GM23338 (cell line): ENCODE data around the gene SLCO4A1. TPM values are rescaled to one million over a fixed set of nuclear protein-coding genes. Genes with fewer than 3 reads are reported as not detected.

ENCODE experiments used
- ATAC-seq: fragments of 200-7000 bp; cut with Tn5 transposase; 3 replicates; pipeline ENCODE4 v1.9.1; 2020
- DNase-seq: peaks from one replicate; pipeline ENCODE4 v3.0.0-alpha.2; 2015; ENCODE audit warnings: low spot score
- H2AFZ ChIP-seq: fragments of 200-600 bp; sonication (generic); 2 replicates; pipeline ENCODE4 v1.8.0; 2016; ENCODE audit warnings: antibody characterized with exemption, mild to moderate bottlenecking, moderate library complexity
- H3F3A ChIP-seq: fragments of 200-600 bp; sonication (generic); replicated peaks from 2 replicates; pipeline ENCODE4 v1.8.0; 2017; ENCODE audit warnings: antibody characterized with exemption, mixed run types, low read depth
- H3K27ac ChIP-seq: fragments of 200-600 bp; sonication (generic); 2 replicates; pipeline ENCODE4 v1.6.1; 2016; ENCODE audit warnings: low read depth
- H3K27me3 ChIP-seq: fragments of 200-600 bp; sonication (generic); 2 replicates; pipeline ENCODE4 v1.8.0; 2016; ENCODE audit warnings: mild to moderate bottlenecking, mixed run types, moderate library complexity; ENCODE audit not compliant: insufficient read depth
- H3K36me3 ChIP-seq: fragments of 200-600 bp; sonication (generic); 2 replicates; pipeline ENCODE4 v1.8.0; 2016; ENCODE audit warnings: mild to moderate bottlenecking; ENCODE audit not compliant: insufficient read depth
- H3K4me1 ChIP-seq: fragments of 200-600 bp; sonication (generic); 2 replicates; pipeline ENCODE4 v1.8.0; 2016; ENCODE audit warnings: mild to moderate bottlenecking, moderate library complexity; ENCODE audit not compliant: insufficient read depth
- H3K4me2 ChIP-seq: fragments of 200-600 bp; sonication (generic); 2 replicates; pipeline ENCODE4 v1.7.1; 2017; ENCODE audit warnings: mixed run types
- H3K4me3 ChIP-seq: fragments of 200-600 bp; sonication (generic); 2 replicates; pipeline ENCODE4 v1.6.1; 2016; ENCODE audit warnings: mixed run types
- H3K79me2 ChIP-seq: fragments of 200-600 bp; sonication (generic); replicated peaks from 2 replicates; pipeline ENCODE4 v1.8.0; 2017; ENCODE audit warnings: mild to moderate bottlenecking; ENCODE audit not compliant: insufficient read depth
- H3K9me2 ChIP-seq: fragments of 200-600 bp; sonication (generic); 2 replicates; pipeline ENCODE4 v1.8.0; 2017; ENCODE audit not compliant: insufficient read depth
- H4K20me1 ChIP-seq: fragments of 200-600 bp; sonication (generic); replicated peaks from 2 replicates; pipeline ENCODE4 v1.8.0; 2017; ENCODE audit warnings: mild to moderate bottlenecking; ENCODE audit not compliant: insufficient read depth
- H3K27ac Mint-ChIP-seq: 2 replicates; pipeline ENCODE4 v1.8.0; 2020; ENCODE audit warnings: inconsistent platforms, mild to moderate bottlenecking, moderate library complexity, mixed read lengths
- H3K27me3 Mint-ChIP-seq: 3 replicates; pipeline ENCODE4 v1.8.0; 2022; ENCODE audit warnings: low read depth, mild to moderate bottlenecking, moderate library complexity, mixed read lengths, inconsistent platforms; ENCODE audit not compliant: insufficient read depth, poor library complexity
- H3K36me3 Mint-ChIP-seq: 3 replicates; pipeline ENCODE4 v1.8.0; 2021; ENCODE audit warnings: low read depth, mild to moderate bottlenecking, inconsistent platforms, moderate library complexity, mixed read lengths
- H3K4me1 Mint-ChIP-seq: 3 replicates; pipeline ENCODE4 v1.8.0; 2020; ENCODE audit warnings: mild to moderate bottlenecking, inconsistent platforms, mixed read lengths
- H3K4me3 Mint-ChIP-seq: 3 replicates; pipeline ENCODE4 v1.8.0; 2021; ENCODE audit warnings: moderate library complexity, mild to moderate bottlenecking, inconsistent platforms, mixed read lengths
- H3K9me3 Mint-ChIP-seq: 3 replicates; pipeline ENCODE4 v1.8.0; 2020; ENCODE audit warnings: moderate library complexity, mild to moderate bottlenecking, inconsistent platforms, mixed read lengths
- CREB1 ChIP-seq: fragments of 250-450 bp; sonication (Bioruptor Pico); IDR thresholded peaks from 2 replicates; pipeline ENCODE4 v1.5.0; 2020; ENCODE audit warnings: low read depth, mild to moderate bottlenecking, moderate library complexity
- NANOG ChIP-seq: IDR thresholded peaks from 2 replicates; pipeline ENCODE4 v1.6.1; 2016; ENCODE audit warnings: antibody characterized with exemption, borderline replicate concordance
- ZNF114 ChIP-seq: fragments of 250-450 bp; sonication (Bioruptor Pico); IDR thresholded peaks from 2 replicates; pipeline ENCODE4 v1.5.0; 2020; ENCODE audit warnings: mild to moderate bottlenecking, moderate library complexity
- ZNF331 ChIP-seq: fragments of 250-450 bp; sonication (Bioruptor Pico); IDR thresholded peaks from 2 replicates; pipeline ENCODE4 v1.5.0; 2020; ENCODE audit warnings: low read depth, mild to moderate bottlenecking, moderate library complexity
- polyA plus RNA-seq: library from polyadenylated mRNA; unstranded; fragments of >200 nt; fragmentation: Nextera tagmentation; extraction: Ambion mirVana; gene quantifications from 2 replicates; pipeline ENCODE4 v1.2.1, GENCODE V29; 2016
- total RNA-seq: library from RNA; depleted of rRNA; stranded (reverse); fragments of >200 nt; shearing (Covaris generic); gene quantifications from 2 replicates; pipeline ENCODE4 v1.2.3, GENCODE V29; 2014
- TF ChIP-seq, protein P1 (sequence below), 2 experiments: fragments of 200-600 bp in 1 of 2; sonication (generic) in 1 of 2; conservative IDR thresholded peaks; 2 replicates each; pipeline versions ENCODE4 v1.5.1 to v1.6.1; 2016 to 2017; ENCODE audit warnings: antibody characterized with exemption in 2 of 2, low read depth in 2 of 2, mild to moderate bottlenecking in 2 of 2, moderate library complexity in 1 of 2
- TF ChIP-seq, protein P2 (sequence below): IDR thresholded peaks from one replicate; pipeline ENCODE4 v1.6.1; 2018; ENCODE audit warnings: antibody characterized with exemption; ENCODE audit not compliant: unreplicated experiment
- TF ChIP-seq, protein P3 (sequence below): IDR thresholded peaks from 2 replicates; pipeline ENCODE4 v1.6.1; 2016; ENCODE audit warnings: antibody characterized with exemption
- TF ChIP-seq, protein P4 (sequence below): fragments of 250-450 bp; sonication (Bioruptor Pico); IDR thresholded peaks from 2 replicates; pipeline ENCODE4 v1.5.0; 2020; ENCODE audit warnings: mild to moderate bottlenecking, moderate library complexity

Gene SLCO4A1
- total and polyA plus RNA-seq, 2 experiments from 2014 or later = 28.5 to 41.6 TPM

DNA sequence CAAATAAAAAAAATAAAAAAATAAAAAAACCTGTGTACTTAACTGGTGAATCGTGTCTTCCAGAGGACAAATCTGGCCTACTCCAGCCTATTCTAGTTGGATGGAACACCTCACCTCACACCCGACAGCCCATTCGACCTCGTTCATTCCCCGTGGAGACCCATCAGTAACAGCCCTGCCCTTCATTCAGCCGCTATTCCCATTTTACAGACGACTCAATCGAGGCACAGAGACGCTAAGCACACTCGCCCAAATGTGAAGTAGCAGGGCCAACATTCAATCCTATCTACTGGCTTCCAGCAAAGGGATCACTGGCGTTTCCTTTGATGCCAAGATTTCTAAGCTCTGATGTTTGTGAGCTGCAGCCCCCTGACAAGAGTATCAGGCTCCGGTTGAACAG is 64.6 kb downstream of the SLCO4A1 start (continued):
- TF ChIP-seq, protein P1, sequence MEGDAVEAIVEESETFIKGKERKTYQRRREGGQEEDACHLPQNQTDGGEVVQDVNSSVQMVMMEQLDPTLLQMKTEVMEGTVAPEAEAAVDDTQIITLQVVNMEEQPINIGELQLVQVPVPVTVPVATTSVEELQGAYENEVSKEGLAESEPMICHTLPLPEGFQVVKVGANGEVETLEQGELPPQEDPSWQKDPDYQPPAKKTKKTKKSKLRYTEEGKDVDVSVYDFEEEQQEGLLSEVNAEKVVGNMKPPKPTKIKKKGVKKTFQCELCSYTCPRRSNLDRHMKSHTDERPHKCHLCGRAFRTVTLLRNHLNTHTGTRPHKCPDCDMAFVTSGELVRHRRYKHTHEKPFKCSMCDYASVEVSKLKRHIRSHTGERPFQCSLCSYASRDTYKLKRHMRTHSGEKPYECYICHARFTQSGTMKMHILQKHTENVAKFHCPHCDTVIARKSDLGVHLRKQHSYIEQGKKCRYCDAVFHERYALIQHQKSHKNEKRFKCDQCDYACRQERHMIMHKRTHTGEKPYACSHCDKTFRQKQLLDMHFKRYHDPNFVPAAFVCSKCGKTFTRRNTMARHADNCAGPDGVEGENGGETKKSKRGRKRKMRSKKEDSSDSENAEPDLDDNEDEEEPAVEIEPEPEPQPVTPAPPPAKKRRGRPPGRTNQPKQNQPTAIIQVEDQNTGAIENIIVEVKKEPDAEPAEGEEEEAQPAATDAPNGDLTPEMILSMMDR (conservative IDR thresholded peaks at IDR 0.05; ENCODE audit: low read depth in 2 of 2) = no peak
- TF ChIP-seq ZNF331 (CRISPR knock-in tag) (no peak), CREB1 (CRISPR knock-in tag) (no peak)
- TF ChIP-seq, protein P2, sequence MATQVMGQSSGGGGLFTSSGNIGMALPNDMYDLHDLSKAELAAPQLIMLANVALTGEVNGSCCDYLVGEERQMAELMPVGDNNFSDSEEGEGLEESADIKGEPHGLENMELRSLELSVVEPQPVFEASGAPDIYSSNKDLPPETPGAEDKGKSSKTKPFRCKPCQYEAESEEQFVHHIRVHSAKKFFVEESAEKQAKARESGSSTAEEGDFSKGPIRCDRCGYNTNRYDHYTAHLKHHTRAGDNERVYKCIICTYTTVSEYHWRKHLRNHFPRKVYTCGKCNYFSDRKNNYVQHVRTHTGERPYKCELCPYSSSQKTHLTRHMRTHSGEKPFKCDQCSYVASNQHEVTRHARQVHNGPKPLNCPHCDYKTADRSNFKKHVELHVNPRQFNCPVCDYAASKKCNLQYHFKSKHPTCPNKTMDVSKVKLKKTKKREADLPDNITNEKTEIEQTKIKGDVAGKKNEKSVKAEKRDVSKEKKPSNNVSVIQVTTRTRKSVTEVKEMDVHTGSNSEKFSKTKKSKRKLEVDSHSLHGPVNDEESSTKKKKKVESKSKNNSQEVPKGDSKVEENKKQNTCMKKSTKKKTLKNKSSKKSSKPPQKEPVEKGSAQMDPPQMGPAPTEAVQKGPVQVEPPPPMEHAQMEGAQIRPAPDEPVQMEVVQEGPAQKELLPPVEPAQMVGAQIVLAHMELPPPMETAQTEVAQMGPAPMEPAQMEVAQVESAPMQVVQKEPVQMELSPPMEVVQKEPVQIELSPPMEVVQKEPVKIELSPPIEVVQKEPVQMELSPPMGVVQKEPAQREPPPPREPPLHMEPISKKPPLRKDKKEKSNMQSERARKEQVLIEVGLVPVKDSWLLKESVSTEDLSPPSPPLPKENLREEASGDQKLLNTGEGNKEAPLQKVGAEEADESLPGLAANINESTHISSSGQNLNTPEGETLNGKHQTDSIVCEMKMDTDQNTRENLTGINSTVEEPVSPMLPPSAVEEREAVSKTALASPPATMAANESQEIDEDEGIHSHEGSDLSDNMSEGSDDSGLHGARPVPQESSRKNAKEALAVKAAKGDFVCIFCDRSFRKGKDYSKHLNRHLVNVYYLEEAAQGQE = no peak

DNA sequence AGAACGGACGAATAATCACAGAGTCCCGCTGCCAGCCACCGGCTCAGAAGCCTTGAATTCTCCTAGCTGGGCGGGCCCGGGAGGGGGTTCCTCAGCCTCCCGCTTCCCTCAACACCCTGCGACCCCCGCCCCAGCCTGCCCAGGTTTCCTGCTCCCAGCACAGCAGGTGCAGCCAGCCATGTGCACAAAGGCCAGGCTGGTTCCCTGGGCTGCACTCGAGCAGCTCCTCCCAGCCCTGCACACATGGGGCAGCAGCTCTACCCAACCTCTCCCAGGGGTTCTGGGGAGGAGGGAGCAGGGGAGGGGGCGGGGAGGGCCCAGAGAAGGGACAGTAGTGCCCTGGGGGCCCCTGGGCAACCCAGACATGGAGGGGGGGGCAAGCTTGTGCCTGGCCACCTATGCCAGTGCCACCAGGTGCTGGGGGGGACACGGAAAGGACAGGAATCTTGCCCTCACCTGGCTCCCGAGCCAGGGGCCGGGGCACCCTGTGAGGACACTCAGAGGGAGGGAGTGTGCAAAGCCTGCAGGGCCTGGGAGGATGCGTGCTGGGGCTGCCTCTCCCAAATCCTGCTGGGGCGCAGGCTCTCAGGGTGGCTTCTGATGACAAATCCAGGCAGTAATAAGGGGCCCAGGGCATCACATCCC is 65.1 kb downstream of the SLCO4A1 start:
- Mint-ChIP-seq H3K27ac (no peak overlapping the region), H3K27me3 (peaks cover 35% of the 10 kb centered on the region), H3K4me1 (peaks cover 5% of the 10 kb centered on the region; the same call in 2 of the 3 replicates), H3K9me3 (no peaks in the 10 kb centered on the region), H3K4me3 (peak overlapping the region; percentile 71; the same call in 1 of the 3 replicates), H3K36me3 (no peaks in the 10 kb centered on the region; the same call in 2 of the 3 replicates)
- ATAC-seq (peak; percentile 20), DNase-seq (no peak)
- no peak overlapping the region for H3K27ac ChIP-seq
- no peak overlapping the region for H2AFZ ChIP-seq
- H3F3A ChIP-seq = no peaks in the 10 kb centered on the region
- H3K9me2 ChIP-seq = no peaks in the 10 kb centered on the region
- 0 out of 2 replicates have a peak overlapping the region, but pooled peaks have one; percentile 62 for H3K4me3 ChIP-seq
- peaks cover 3% of the 10 kb centered on the region; the same call in 1 of the 2 replicates for H3K4me1 ChIP-seq
- no peaks in the 10 kb centered on the region for H3K36me3 ChIP-seq
- peaks cover 30% of the 10 kb centered on the region for H3K27me3 ChIP-seq
- no peaks in the 10 kb centered on the region for H4K20me1 ChIP-seq
- H3K4me2 ChIP-seq = peak overlapping the region; percentile 82; the same call in 1 of the 2 replicates
- H3K79me2 ChIP-seq = no peaks in the 10 kb centered on the region
- TF ChIP-seq, protein P3, sequence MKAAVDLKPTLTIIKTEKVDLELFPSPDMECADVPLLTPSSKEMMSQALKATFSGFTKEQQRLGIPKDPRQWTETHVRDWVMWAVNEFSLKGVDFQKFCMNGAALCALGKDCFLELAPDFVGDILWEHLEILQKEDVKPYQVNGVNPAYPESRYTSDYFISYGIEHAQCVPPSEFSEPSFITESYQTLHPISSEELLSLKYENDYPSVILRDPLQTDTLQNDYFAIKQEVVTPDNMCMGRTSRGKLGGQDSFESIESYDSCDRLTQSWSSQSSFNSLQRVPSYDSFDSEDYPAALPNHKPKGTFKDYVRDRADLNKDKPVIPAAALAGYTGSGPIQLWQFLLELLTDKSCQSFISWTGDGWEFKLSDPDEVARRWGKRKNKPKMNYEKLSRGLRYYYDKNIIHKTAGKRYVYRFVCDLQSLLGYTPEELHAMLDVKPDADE = no peak
- TF ChIP-seq, protein P4, sequence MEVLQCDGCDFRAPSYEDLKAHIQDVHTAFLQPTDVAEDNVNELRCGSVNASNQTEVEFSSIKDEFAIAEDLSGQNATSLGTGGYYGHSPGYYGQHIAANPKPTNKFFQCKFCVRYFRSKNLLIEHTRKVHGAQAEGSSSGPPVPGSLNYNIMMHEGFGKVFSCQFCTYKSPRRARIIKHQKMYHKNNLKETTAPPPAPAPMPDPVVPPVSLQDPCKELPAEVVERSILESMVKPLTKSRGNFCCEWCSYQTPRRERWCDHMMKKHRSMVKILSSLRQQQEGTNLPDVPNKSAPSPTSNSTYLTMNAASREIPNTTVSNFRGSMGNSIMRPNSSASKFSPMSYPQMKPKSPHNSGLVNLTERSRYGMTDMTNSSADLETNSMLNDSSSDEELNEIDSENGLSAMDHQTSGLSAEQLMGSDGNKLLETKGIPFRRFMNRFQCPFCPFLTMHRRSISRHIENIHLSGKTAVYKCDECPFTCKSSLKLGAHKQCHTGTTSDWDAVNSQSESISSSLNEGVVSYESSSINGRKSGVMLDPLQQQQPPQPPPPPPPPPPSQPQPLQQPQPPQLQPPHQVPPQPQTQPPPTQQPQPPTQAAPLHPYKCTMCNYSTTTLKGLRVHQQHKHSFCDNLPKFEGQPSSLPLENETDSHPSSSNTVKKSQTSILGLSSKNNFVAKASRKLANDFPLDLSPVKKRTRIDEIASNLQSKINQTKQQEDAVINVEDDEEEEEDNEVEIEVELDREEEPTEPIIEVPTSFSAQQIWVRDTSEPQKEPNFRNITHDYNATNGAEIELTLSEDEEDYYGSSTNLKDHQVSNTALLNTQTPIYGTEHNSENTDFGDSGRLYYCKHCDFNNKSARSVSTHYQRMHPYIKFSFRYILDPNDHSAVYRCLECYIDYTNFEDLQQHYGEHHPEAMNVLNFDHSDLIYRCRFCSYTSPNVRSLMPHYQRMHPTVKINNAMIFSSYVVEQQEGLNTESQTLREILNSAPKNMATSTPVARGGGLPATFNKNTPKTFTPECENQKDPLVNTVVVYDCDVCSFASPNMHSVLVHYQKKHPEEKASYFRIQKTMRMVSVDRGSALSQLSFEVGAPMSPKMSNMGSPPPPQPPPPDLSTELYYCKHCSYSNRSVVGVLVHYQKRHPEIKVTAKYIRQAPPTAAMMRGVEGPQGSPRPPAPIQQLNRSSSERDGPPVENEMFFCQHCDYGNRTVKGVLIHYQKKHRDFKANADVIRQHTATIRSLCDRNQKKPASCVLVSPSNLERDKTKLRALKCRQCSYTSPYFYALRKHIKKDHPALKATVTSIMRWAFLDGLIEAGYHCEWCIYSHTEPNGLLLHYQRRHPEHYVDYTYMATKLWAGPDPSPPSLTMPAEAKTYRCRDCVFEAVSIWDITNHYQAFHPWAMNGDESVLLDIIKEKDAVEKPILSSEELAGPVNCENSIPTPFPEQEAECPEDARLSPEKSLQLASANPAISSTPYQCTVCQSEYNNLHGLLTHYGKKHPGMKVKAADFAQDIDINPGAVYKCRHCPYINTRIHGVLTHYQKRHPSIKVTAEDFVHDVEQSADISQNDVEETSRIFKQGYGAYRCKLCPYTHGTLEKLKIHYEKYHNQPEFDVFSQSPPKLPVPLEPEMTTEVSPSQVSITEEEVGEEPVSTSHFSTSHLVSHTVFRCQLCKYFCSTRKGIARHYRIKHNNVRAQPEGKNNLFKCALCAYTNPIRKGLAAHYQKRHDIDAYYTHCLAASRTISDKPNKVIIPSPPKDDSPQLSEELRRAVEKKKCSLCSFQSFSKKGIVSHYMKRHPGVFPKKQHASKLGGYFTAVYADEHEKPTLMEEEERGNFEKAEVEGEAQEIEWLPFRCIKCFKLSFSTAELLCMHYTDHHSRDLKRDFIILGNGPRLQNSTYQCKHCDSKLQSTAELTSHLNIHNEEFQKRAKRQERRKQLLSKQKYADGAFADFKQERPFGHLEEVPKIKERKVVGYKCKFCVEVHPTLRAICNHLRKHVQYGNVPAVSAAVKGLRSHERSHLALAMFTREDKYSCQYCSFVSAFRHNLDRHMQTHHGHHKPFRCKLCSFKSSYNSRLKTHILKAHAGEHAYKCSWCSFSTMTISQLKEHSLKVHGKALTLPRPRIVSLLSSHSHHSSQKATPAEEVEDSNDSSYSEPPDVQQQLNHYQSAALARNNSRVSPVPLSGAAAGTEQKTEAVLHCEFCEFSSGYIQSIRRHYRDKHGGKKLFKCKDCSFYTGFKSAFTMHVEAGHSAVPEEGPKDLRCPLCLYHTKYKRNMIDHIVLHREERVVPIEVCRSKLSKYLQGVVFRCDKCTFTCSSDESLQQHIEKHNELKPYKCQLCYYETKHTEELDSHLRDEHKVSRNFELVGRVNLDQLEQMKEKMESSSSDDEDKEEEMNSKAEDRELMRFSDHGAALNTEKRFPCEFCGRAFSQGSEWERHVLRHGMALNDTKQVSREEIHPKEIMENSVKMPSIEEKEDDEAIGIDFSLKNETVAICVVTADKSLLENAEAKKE = no peak
- TF ChIP-seq ZNF114 (CRISPR knock-in tag) = no peak
- TF ChIP-seq, protein P1 (conservative IDR thresholded peaks at IDR 0.05; ENCODE audit: low read depth in 2 of 2) = no peak
- no peak for TF ChIP-seq NANOG
